Measurements from ENCODE around the gene BBOF1. TPM values are rescaled to one million over a fixed set of nuclear protein-coding genes. Genes with fewer than 3 reads are reported as not detected.

BBOF1 gene
- total and polyA plus RNA-seq, 9 of the 15 experiments (the other 6 are each of a cell fraction or from before 2014, with no cell fraction given) = 1.3 to 4.9 (median 4.2) TPM

GRCh38 chr14:74084277-74085046, 65.3 kb downstream of the BBOF1 start, which contains the start of the genes ALDH6A1 and LIN52 (continued):
- TF ChIP-seq CGGBP1 (CRISPR knock-in tag; IDR thresholded peaks at IDR 0.05) (no peak), DDX20 (tag; IDR thresholded peaks at IDR 0.05; ENCODE audit: low read depth) (no peak), NEUROD1 (IDR thresholded peaks at IDR 0.05; ENCODE audit: borderline replicate concordance, low read depth, low read length, partially characterized antibody) (peak; percentile 31), THRAP3 (IDR thresholded peaks at IDR 0.05; ENCODE audit: borderline replicate concordance) (no peak), SREBF2 (CRISPR knock-in tag; IDR thresholded peaks at IDR 0.05) (no peak), TEAD4 (IDR thresholded peaks at IDR 0.05; ENCODE audit: low read length) (no peak), TEAD4 (CRISPR knock-in tag; IDR thresholded peaks at IDR 0.05; ENCODE audit: borderline replicate concordance) (no peak), MAFK (IDR thresholded peaks at IDR 0.05; ENCODE audit: low read length) (no peak), ZBTB7A (IDR thresholded peaks at IDR 0.05; ENCODE audit: borderline replicate concordance, control insufficient read depth, low read depth, low read length) (peak; percentile 30; the same call in 1 of the 2 replicates), POLR3A (IDR thresholded peaks at IDR 0.05; ENCODE audit: borderline replicate concordance, extremely low read depth, insufficient read depth, insufficient read length) (no peak), EP300 (IDR thresholded peaks at IDR 0.05; ENCODE audit: low read length) (no peak; the same call in 1 of the 2 replicates), SMAD3 (CRISPR knock-in tag; conservative IDR thresholded peaks at IDR 0.05) (no peak), E2F8 (IDR thresholded peaks at IDR 0.05; ENCODE audit: low read depth, partially characterized antibody) (peak; percentile 97), CUX1 (CRISPR knock-in tag; IDR thresholded peaks at IDR 0.05) (no peak), MXD1 (CRISPR knock-in tag; IDR thresholded peaks at IDR 0.05; ENCODE audit: borderline replicate concordance, poor library complexity, severe bottlenecking) (no peak), BRCA1 (IDR thresholded peaks at IDR 0.05) (no peak), BRCA1 (CRISPR knock-in tag; IDR thresholded peaks at IDR 0.05) (no peak), ZNF57 (CRISPR knock-in tag; IDR thresholded peaks at IDR 0.05) (no peak), ZBED1 (IDR thresholded peaks at IDR 0.05) (no peak), SNRNP70 (optimal IDR thresholded peaks at IDR 0.05; ENCODE audit: low read depth, low read length) (no peak)

All from K562 (cell line).